ENCODE data around the gene ANKZF1. TPM values are rescaled to one million over a fixed set of nuclear protein-coding genes. Genes with fewer than 3 reads are reported as not detected.
A peak's percentile ranks its signal among the peaks of the same experiment; 100 is the strongest.

ANKZF1 gene
- total RNA-seq, 1 donor from 2014 or later, result 38.0 TPM

- H3K4me1 Mint-ChIP-seq (ENCODE audit: low read depth), result peaks cover 76% of the 10 kb centered on the region
- no peak for DNase-seq (ENCODE audit: low spot score)
- no peak for TF ChIP-seq CTCF (IDR thresholded peaks at IDR 0.05)
- no peaks in the 10 kb centered on the region for H3K27me3 Mint-ChIP-seq (ENCODE audit: low read depth)
- H3K4me3 Mint-ChIP-seq (ENCODE audit: unreplicated experiment), result peak overlapping the region; percentile 41
- H3K27ac Mint-ChIP-seq (ENCODE audit: unreplicated experiment), result peak overlapping the region; percentile 98
- H3K9me3 Mint-ChIP-seq (ENCODE audit: low read depth), result no peaks in the 10 kb centered on the region
- no peaks in the 10 kb centered on the region for H3K36me3 Mint-ChIP-seq (ENCODE audit: low read depth)
Observed at GRCh38 chr2:219248845-219249202, 19.2 kb downstream of the ANKZF1 start.

- Mint-ChIP-seq H3K27ac (ENCODE audit: unreplicated experiment) (peak overlapping the region; percentile 98), H3K27me3 (ENCODE audit: low read depth) (no peaks in the 10 kb centered on the region), H3K4me1 (ENCODE audit: low read depth) (peaks cover 76% of the 10 kb centered on the region), H3K9me3 (ENCODE audit: low read depth) (no peaks in the 10 kb centered on the region), H3K4me3 (ENCODE audit: unreplicated experiment) (peak overlapping the region; percentile 42), H3K36me3 (ENCODE audit: low read depth) (no peaks in the 10 kb centered on the region)
- no peak for TF ChIP-seq CTCF (IDR thresholded peaks at IDR 0.05)
- DNase-seq (ENCODE audit: low spot score), result no peak
Observed at GRCh38 chr2:219249203-219249980, 19.8 kb downstream of the ANKZF1 start.

- Mint-ChIP-seq H3K4me1 (ENCODE audit: low read depth) (peaks cover 75% of the 10 kb centered on the region), H3K36me3 (ENCODE audit: low read depth) (no peaks in the 10 kb centered on the region), H3K27ac (ENCODE audit: unreplicated experiment) (peak overlapping the region; percentile 98), H3K4me3 (ENCODE audit: unreplicated experiment) (peak overlapping the region; percentile 42), H3K9me3 (ENCODE audit: low read depth) (no peaks in the 10 kb centered on the region), H3K27me3 (ENCODE audit: low read depth) (peaks cover 4% of the 10 kb centered on the region)
- no peak for DNase-seq (ENCODE audit: low spot score)
- no peak for TF ChIP-seq CTCF (IDR thresholded peaks at IDR 0.05)
Observed at GRCh38 chr2:219250049-219250781, 20.6 kb downstream of the ANKZF1 start.

GRCh38 chr2:219251656-219252055, 22.1 kb downstream of the ANKZF1 start:
- peaks cover 9% of the 10 kb centered on the region for H3K27me3 Mint-ChIP-seq (ENCODE audit: low read depth)

More at GRCh38 chr2:219251656-219252055, 22.1 kb downstream of the ANKZF1 start:
- H3K4me1 Mint-ChIP-seq (ENCODE audit: low read depth), result peaks cover 67% of the 10 kb centered on the region
- H3K9me3 Mint-ChIP-seq (ENCODE audit: low read depth), result no peaks in the 10 kb centered on the region
- peak overlapping the region; percentile 26 for H3K4me3 Mint-ChIP-seq (ENCODE audit: unreplicated experiment)
- H3K36me3 Mint-ChIP-seq (ENCODE audit: low read depth), result no peaks in the 10 kb centered on the region
- peak overlapping the region; percentile 86 for H3K27ac Mint-ChIP-seq (ENCODE audit: unreplicated experiment)
- DNase-seq (ENCODE audit: low spot score), result no peak
- no peak for TF ChIP-seq CTCF (IDR thresholded peaks at IDR 0.05)

All from chondrocyte (in vitro differentiated cells).